Measurements from ENCODE around the gene BNIP5.
"Not testable (repeated sequence)": the region's sequence is repeated elsewhere in the genome, so short reads cannot be mapped to it uniquely, and the experiment has no call there.

The BNIP5 gene

GRCh38 chr6:36340618-36341454 lies 4.1 kb upstream of the BNIP5 start:
- no peak for DNase-seq

DNA sequence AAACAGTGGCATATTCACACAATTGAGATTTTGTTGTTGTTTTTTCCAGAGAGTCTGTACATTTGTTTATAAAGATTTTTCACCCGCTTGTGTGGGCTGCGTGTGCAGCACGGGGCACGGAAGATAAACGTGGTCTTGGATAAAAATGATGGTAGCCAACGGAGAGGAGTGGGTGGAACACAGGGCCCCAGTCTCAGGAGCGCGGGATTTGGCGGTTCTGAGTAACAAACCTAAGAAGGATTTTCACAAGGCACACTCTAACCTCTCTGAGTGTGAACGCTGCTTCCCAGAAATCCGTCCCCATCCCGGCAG lies 3.6 kb upstream of the BNIP5 start:
- no peak for DNase-seq

- no peak for DNase-seq
Observed at GRCh38 chr6:36339146-36339545, 2.5 kb upstream of the BNIP5 start.

DNA sequence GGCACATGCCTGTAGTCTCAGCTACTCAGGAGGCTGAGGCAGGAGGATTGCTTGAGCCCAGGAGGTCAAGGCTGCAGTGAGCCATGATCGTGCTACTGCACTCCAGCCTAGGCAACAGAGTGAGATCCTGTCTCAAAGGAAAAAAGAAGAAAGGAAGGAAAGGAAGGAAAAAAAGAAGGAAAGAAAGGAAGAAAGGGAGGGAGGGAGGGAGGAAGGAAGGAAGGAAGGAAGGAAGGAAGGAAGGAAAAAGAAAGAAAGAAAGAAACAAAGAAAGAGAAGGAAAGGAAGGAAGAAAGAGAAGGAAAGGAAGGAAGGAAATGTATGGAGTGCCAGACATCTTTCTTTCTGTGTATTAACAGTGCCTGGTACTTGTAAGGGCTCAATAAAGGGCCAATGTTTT lies 1.5 kb upstream of the BNIP5 start:
- DNase-seq = not testable (repeated sequence)

DNA sequence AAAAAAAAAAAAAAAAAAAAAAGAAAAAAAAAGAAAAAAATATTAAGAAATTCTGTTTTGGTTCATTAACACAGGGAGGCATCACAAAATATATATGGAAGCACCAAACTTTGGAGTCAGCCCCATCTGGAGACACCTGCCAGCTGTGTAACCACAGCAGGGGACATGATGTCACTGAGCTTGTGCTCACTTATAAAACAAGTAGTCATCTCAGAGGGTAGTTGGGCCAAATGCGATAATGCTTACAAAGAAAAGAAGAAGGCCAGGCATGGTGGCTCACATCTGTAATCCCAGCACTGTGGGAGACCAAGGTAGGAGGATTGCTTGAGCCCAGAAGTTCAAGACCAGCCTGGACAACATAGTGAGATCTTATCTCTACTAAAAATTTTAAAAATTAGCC lies 1.1 kb upstream of the BNIP5 start:
- DNase-seq = no peak

- no peak for DNase-seq
Observed at GRCh38 chr6:36336208-36336710, 429 bp downstream of the BNIP5 start.

GRCh38 chr6:36335465-36336207 lies 1.1 kb downstream of the BNIP5 start:
- DNase-seq = no peak

- DNase-seq = no peak
Observed at GRCh38 chr6:36334832-36335459, 1.7 kb downstream of the BNIP5 start.

DNA sequence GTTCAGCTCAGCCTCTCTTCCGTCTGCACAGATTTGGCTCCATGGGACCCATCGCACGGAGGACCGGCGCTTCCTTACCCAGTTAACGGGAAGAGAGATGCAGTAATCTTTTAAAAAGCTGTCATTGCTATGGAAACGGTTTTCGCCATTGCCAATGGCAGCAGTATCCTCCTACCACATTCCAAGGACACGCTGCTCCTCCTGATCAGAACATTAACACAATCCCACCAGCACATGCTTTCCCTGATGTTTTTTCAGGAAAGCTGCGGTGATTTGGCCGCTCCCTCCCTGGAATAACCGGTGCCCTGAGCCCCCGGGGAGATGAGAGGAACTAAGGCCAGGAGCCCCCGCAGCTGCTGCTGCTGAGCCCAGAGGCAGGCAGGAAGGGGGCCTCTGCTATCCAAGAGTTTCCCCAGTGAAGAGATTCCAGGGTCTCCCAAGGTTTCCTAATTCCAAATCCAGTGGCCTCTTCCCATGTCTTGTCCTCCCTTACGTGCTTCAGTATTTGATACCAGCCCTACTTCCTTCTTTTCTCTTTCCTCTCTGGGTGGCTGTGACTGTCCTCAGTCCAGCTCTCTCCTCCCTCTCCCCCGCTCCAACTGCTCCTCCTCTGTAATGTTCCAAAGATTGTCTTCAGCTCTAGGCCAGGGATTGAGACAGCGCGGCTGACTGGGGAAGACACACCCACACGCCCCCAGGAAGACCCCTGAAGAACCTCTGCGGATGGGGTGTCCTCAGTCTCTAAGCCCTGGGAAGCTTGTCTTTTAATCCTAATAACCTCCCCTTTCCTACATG lies 2.6 kb downstream of the BNIP5 start:
- no peak for DNase-seq

DNA sequence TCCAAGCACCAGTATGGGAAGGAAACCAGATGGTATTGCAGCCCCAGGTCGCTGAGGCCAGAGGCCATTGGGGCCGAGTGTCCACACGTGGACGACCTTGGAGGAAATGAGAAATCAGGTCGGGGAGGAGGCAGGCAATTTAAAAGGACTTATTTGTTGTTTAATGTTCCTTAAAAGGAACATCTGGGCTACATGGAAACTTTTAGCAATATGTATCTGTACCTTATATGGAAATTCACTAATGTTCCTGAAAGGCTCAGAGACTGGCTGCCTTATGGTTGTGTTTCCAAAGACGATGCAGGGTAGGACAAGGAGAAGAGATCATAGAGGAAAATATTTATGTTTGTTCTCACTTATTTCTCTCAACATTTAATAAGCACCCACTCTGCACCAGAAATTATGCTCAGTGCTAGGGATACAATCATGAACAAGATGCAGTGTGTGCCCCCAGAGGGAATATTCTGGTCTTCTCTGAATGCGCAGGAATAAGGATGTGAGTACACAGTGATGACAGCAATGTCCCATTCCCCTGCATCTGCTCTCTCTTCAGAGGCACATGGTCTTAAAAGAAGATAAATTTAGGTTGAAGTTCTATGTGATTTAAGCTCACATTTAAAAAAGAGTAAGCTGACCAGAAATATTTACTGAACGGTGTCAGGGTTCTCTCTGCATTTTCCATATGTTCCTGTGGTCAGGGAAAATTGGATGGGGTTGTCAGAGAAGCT lies 3.4 kb downstream of the BNIP5 start:
- no peak for DNase-seq

GRCh38 chr6:36331381-36331780 lies 5.3 kb downstream of the BNIP5 start:
- DNase-seq = no peak

GRCh38 chr6:36330366-36330765 lies 6.3 kb downstream of the BNIP5 start:
- DNase-seq = no peak

GRCh38 chr6:36329798-36330291 lies 6.8 kb downstream of the BNIP5 start:
- DNase-seq = no peak

GRCh38 chr6:36328600-36328999 lies 8.1 kb downstream of the BNIP5 start:
- DNase-seq = no peak

- DNase-seq = no peak
Observed at GRCh38 chr6:36327919-36328236, 8.8 kb downstream of the BNIP5 start.

DNA sequence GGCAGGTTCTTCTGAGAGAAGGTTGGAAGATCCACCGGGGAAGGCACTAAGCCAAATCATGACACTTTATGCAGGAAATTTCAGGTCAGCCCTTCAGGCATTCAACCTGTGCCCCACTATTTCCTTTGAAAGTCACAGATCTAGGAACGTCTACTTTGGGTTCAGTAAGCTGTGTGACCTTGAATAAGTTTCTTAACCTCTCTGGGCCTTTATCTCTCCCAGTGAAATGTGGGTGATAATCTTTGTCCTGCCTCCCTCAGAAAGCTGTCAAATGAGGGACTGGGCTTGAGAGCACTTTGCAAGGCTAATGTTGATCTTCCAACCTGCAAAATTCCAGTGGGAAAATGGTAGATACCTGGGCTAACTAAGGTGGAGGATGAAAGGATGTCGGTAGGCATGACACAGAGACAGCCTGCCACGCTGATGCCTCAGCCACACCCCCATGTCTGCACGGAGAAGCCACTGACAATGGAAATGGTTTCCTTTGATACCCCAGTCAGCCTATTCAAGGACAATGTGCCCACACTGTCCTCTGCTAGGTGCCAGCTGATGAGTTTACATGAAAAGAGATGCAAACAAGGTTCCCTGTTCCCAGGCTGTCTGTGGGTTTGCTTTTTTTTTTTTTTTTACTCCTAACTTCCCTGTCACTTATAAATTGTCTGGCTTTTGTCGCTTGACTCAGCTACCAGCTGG lies 9.3 kb downstream of the BNIP5 start:
- DNase-seq = no peak

DNA sequence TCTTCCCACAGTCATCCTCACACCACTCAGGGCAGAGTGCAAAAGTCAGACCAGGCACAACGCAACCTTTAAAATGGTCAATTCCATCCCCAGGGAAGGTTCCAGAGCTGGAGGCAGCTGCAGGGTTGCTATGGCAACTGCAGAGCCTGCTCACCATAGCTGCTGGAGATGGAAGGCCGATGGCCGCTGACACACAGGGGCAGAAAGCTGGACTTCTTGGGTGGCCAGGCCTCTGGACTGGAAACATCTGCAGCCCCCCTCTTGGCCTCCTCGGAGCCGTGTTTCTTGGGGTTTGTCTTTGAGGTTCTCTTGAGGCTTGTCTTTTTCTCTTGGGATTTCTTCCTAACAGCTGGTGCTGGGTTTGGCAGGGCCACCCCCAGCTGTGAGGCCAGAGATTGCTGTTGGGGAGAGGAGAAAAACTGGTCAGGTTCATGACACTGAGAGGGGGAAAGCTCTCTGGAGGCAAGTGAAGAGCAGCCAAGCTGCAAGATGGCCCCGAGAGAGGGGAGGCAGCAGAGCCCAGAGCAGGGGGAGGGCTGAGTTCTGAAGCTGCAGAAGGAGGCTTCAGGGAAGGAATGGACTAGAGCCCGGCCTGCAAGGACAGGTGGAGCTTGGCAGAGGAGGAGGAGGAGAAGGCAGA lies 10.2 kb downstream of the BNIP5 start:
- no peak for DNase-seq

DNA sequence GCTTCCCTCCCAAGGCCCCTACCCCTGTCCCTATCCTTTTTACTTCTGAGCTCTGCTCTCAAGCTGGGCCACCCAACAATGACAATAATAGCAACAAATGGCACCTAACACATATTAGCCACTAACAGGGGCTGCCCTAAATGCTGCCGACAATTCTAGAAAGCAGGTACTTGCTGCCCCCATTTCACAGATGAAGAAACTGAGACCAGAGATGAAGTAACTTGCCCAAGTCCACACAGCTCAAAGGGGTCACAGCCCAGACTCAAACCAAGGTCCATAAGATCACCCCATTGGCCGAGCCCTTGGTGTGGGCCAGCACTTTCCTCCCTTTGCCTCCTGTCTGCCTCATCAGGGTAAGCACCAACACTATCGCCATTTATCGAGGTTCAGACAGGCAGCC lies 12.0 kb downstream of the BNIP5 start:
- DNase-seq = no peak

- no peak for DNase-seq
Observed at GRCh38 chr6:36324191-36324590, 12.5 kb downstream of the BNIP5 start.

DNA sequence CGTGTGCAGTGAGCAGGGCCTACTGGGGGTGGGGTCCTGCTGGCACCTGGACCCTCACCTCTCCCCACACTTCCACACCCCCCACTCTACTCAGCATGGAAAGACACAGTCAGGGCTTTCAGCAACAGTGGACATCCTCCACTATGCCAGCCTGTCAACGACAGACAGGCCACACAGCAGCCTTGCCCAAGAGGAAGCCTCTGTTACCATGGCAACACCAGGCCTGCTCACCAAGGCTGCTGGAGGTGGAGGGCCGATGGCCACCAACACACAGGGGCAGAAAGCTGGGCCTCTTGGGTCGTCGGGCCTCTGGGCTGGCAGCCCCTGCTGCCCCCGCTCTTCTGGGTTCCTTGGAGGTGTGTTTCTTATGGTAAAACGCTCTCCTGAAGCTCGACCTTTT lies 13.6 kb downstream of the BNIP5 start:
- DNase-seq = no peak

GRCh38 chr6:36322591-36322990 lies 14.1 kb downstream of the BNIP5 start:
- no peak for DNase-seq

Measured in SHP77 treated with DMSO at 0.1 percent for 48 hours (cell line).